ENCODE measurements around the gene DPF3.

Gene DPF3

DNA sequence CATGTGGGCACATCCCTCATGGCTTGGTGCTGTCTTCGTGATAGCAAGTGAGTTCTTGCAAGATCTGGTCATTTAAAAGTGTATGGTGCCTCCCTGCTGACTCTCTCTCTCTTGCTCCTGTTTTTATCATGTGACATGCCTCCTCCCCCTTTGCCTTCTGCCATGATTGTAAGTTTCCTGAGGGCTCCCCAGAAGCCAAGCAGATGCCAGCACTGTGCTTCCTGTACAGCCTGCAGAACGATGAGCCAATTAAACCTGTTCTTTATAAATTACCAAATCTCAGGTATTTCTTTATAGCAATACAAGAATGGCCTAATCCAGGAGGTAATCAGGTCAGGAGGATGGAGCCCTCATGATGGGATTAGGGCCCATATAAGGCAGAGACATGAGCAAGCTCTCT, 116.3 kb downstream of the DPF3 start:
- no peak for DNase-seq (ENCODE audit: low read depth)
- TF ChIP-seq, protein P1, sequence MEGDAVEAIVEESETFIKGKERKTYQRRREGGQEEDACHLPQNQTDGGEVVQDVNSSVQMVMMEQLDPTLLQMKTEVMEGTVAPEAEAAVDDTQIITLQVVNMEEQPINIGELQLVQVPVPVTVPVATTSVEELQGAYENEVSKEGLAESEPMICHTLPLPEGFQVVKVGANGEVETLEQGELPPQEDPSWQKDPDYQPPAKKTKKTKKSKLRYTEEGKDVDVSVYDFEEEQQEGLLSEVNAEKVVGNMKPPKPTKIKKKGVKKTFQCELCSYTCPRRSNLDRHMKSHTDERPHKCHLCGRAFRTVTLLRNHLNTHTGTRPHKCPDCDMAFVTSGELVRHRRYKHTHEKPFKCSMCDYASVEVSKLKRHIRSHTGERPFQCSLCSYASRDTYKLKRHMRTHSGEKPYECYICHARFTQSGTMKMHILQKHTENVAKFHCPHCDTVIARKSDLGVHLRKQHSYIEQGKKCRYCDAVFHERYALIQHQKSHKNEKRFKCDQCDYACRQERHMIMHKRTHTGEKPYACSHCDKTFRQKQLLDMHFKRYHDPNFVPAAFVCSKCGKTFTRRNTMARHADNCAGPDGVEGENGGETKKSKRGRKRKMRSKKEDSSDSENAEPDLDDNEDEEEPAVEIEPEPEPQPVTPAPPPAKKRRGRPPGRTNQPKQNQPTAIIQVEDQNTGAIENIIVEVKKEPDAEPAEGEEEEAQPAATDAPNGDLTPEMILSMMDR (conservative IDR thresholded peaks at IDR 0.05; ENCODE audit: low read depth, low read length), result no peak
- H3K4me3 ChIP-seq (ENCODE audit: low read length), result no peak overlapping the region

DNA sequence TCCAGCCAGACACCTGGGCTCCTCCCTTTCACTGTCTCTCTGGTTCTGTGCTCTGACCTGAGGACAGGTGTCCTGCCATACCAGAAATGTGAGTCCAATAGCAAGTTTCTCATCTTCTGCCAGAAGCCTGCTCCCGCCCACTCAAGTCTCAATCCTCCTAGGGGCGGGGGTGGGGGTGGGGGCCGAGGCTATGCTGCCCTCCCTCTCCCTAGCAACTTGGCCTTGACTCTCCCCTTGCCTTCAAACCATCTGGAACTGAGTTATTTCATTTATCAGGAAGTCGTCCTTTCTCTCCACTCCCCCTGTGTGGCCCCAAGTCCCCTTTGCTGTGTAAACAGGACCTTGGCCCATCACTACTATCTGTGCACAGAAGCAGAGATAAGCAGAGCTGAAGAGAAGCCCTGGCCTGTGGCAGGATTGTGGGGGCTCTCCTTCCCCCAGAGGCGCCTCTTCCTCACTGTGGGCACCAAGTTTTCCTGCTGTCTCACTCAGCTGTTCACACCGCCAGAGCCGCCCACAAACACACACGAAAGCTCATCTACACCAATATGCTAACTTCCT, 117.1 kb downstream of the DPF3 start:
- no peak overlapping the region for H3K4me3 ChIP-seq (ENCODE audit: low read length)
- TF ChIP-seq, protein P1 (conservative IDR thresholded peaks at IDR 0.05; ENCODE audit: low read depth, low read length), result no peak
- DNase-seq (ENCODE audit: low read depth), result no peak

DNA sequence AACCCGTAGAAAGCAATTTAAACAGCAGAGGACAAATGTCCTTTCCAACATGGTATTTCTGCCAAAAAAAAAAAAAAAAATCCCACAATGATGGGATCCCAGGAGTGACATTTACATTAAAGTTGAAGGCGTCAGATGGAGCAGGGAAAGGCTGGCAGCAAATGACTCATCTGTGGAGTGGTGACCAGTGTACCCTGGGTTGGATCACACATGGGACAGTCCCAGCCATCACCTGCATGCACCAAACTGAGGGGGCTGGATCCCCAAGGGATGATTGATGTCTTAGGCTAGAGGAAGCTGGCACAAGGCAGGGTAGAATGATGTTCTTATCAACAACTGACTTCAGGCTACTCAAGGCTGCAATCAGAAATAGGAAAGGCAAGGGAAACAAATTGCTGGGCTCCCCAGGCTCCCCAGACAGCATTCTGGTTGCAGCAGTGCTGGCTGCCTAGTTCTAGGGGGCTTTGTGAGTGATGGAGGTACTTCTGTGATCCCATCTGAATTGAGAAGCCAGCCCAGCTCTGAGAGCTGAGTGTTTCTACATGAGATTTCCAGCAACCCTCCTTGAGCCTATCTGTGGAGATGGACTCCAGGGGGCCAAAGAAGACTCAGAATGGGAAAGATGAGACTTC, 117.9 kb downstream of the DPF3 start:
- TF ChIP-seq, protein P1 (conservative IDR thresholded peaks at IDR 0.05; ENCODE audit: low read depth, low read length), result no peak
- H3K4me3 ChIP-seq (ENCODE audit: low read length), result no peak overlapping the region
- DNase-seq (ENCODE audit: low read depth), result no peak

DNA sequence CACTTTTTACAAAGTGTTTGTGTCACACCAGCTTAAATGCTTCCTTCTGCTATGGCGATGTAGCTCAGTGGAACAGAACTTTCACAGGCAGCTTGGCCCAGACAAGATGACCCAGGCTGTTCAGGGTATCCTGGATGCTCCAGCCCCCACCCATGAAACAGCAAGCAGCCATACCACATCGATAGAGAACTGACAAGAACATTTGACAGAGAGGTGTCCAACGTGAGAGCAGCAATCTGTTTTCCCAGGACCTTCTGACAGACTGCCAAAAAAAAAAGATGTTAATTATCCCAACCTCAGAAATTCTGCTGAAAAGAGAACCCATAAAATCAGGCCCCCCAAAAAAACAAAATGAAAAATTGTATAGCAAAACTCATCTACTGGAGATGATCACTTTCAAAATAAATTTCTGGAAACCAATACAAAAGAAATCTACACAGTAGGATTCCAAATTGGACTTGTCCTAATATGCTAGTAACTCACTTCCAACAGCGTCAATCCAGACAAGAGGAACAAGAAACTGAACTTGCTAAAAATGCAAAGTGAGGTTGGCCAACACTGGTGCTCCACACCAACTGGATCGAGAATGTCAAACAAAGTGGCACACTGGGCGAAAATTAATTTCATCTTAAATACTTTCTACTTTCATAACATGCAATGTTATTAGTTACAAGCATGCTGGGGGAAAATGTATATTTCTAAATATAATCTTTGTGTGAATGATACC, 118.8 kb downstream of the DPF3 start:
- DNase-seq (ENCODE audit: low read depth), result no peak
- TF ChIP-seq, protein P1 (conservative IDR thresholded peaks at IDR 0.05; ENCODE audit: low read depth, low read length), result no peak
- no peak overlapping the region for H3K4me3 ChIP-seq (ENCODE audit: low read length)

DNA sequence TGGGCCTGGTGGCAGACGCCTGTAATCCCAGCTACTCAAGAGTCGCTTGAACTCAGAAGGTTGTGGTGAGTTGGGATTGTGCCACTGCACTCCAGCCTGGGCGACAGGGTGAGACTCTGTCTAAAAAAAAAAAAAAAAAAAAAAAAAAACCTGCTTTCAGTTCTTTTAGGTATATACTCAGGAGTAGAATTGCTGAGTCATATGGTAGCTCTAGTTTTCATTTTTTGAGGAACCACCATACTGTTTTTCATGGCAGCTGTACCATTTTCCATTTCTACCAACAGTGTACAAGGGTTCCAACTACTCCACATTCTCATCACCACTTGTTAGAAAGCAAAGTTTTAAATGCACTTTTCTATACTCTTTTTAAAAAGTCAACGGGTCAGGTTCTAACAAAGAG, 119.8 kb downstream of the DPF3 start:
- TF ChIP-seq, protein P1 (conservative IDR thresholded peaks at IDR 0.05; ENCODE audit: low read depth, low read length), result no peak
- DNase-seq (ENCODE audit: low read depth), result no peak
- no peak overlapping the region for H3K4me3 ChIP-seq (ENCODE audit: low read length)

DNA sequence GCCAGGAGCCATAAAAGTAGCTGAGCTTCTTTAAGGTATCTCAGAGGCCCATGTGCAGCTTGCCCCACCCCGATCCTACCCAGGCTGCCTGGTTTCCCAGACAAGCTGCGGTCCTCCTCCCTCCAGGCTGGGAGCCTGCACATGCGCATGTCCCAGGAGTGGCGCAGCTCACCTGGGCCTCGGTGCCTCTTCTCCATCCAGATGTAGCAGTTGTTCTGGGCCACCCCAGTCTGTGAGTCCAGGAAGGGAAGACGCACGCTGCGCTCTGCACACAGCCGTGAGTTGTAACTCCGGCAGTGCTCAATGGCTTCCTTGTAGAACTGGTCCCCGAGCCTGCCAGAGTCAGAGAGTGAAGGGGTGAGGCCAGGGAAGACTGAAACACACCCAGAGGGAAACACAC, 122.3 kb downstream of the DPF3 start:
- TF ChIP-seq, protein P1 (conservative IDR thresholded peaks at IDR 0.05; ENCODE audit: low read depth, low read length), result no peak
- no peak overlapping the region for H3K4me3 ChIP-seq (ENCODE audit: low read length)
- DNase-seq (ENCODE audit: low read depth), result no peak

DNA sequence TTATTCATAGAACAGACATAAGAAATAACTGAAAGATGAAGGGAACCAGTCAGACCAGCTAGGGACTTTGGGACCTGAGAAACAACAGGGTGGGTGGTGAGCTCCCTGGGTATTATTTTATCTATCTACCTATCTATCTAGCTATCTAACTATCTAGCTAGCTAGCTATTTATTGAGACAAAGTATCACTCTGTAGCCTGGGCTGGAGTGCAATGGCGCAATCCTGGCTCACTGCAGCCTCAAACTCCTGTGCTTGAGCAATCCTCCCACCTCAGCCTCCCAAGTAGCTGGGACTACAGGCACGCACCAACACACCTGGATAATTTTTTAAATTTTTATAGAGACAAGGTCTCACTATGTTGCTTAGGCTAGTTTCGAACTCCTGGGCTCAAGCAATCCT, 127.6 kb downstream of the DPF3 start:
- no peak overlapping the region for H3K4me3 ChIP-seq (ENCODE audit: low read length)
- DNase-seq (ENCODE audit: low read depth), result no peak
- TF ChIP-seq, protein P1 (conservative IDR thresholded peaks at IDR 0.05; ENCODE audit: low read depth, low read length), result no peak
